ENCODE data around the gene ANKEF1. TPM values are rescaled to one million over a fixed set of nuclear protein-coding genes. Genes with fewer than 3 reads are reported as not detected.
A peak's percentile ranks its signal among the peaks of the same experiment; 100 is the strongest.

The ANKEF1 gene
- polyA plus RNA-seq, result 6.2 TPM

GRCh38 chr20:10034717-10035571, at the start of gene ANKEF1:
Gene ANKEF1, plus strand, starts transcription at chr20:10034987. Its CDS starts 3,315 bp downstream, at chr20:10038302.
- Mint-ChIP-seq H3K36me3 (peaks cover 3% of the 10 kb centered on the region), H3K27me3 (peaks cover 4% of the 10 kb centered on the region), H3K4me1 (peaks cover 5 to 10% (median 10%) of the 10 kb centered on the region in 3 donors), H3K4me3 (peak within 1 kb of the TSS; percentile 72 to 89 (median 76)), H3K27ac (peak within 1 kb of the TSS; percentile 17 to 50 (median 23)), H3K9me3 (no peaks in the 10 kb centered on the region)

- Mint-ChIP-seq H3K36me3 (no peaks in the 10 kb centered on the region), H3K4me1 (no peaks in the 10 kb centered on the region), H3K4me3 (no peak overlapping the region), H3K27me3 (no peaks in the 10 kb centered on the region), H3K27ac (no peak overlapping the region), H3K9me3 (no peaks in the 10 kb centered on the region)
These were observed 49.5 kb upstream of the ANKEF1 start for GRCh38 chr20:9985281-9985680.

DNA sequence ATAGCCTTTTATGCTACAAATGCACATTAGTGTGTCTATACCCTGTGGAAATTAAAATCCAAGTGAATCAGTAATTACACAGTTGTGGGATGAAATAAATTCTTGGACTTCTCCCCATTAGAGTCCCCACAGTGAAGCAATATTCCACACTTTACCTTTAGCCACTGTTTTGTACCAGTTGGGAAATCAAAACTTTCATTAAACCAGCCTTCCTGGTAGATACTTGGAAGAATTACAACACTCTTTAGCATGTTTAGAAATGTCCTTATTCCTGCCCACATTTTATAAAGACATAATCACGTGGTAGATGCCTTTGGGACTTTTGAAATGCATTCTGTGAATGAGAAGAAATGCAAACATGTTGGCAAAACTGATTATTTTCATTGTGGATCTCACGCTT, 49.0 kb upstream of the ANKEF1 start:
- H3K4me3 Mint-ChIP-seq, result no peak overlapping the region
- H3K36me3 Mint-ChIP-seq, result no peaks in the 10 kb centered on the region
- no peaks in the 10 kb centered on the region for H3K27me3 Mint-ChIP-seq
- H3K9me3 Mint-ChIP-seq, result no peaks in the 10 kb centered on the region
- H3K4me1 Mint-ChIP-seq, result no peaks in the 10 kb centered on the region
- no peak overlapping the region for H3K27ac Mint-ChIP-seq

- no peaks in the 10 kb centered on the region for H3K9me3 Mint-ChIP-seq
- no peaks in the 10 kb centered on the region for H3K27me3 Mint-ChIP-seq
- no peak overlapping the region for H3K4me3 Mint-ChIP-seq
- no peak overlapping the region for H3K27ac Mint-ChIP-seq
- no peaks in the 10 kb centered on the region for H3K4me1 Mint-ChIP-seq
- H3K36me3 Mint-ChIP-seq, result no peaks in the 10 kb centered on the region
These were observed 45.6 kb upstream of the ANKEF1 start for GRCh38 chr20:9989066-9989724.

DNA sequence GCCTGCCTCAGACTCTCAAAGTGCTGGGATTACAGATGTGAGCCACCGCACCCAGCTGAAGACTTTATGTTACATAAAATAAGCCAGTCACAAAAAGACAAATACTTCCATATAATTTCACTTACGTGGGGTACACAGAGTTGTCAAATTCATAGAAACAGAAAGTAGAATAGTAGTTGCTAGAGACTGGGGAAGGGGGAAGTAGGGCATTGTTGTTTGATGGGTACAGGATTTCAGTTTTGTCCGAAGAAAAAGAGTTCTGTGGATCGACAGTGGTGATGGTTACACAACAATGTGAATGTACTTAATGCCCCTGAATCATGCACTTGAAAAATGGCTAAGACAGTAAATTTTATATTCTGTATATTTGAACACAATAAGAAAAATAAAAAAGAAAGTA, 41.6 kb upstream of the ANKEF1 start:
- no peaks in the 10 kb centered on the region for H3K36me3 Mint-ChIP-seq
- H3K27ac Mint-ChIP-seq, result no peak overlapping the region
- no peaks in the 10 kb centered on the region for H3K4me1 Mint-ChIP-seq
- H3K9me3 Mint-ChIP-seq, result peaks cover 4 to 7% (median 5%) of the 10 kb centered on the region in 3 donors
- no peak overlapping the region for H3K4me3 Mint-ChIP-seq
- no peaks in the 10 kb centered on the region for H3K27me3 Mint-ChIP-seq

- no peaks in the 10 kb centered on the region for H3K27me3 Mint-ChIP-seq
- no peaks in the 10 kb centered on the region for H3K36me3 Mint-ChIP-seq
- no peak overlapping the region for H3K4me3 Mint-ChIP-seq
- peaks cover 0 to 2% (median 0%) of the 10 kb centered on the region in 3 donors for H3K4me1 Mint-ChIP-seq
- peaks cover 4 to 7% (median 5%) of the 10 kb centered on the region in 3 donors for H3K9me3 Mint-ChIP-seq
- no peak overlapping the region for H3K27ac Mint-ChIP-seq
These were observed 40.1 kb upstream of the ANKEF1 start for GRCh38 chr20:9994676-9995075.

- H3K36me3 Mint-ChIP-seq, result no peaks in the 10 kb centered on the region
- no peak overlapping the region for H3K27ac Mint-ChIP-seq
- peaks cover 0 to 2% (median 0%) of the 10 kb centered on the region in 3 donors for H3K4me1 Mint-ChIP-seq
- H3K9me3 Mint-ChIP-seq, result peaks cover 4 to 7% (median 5%) of the 10 kb centered on the region in 3 donors
- H3K4me3 Mint-ChIP-seq, result no peak overlapping the region
- H3K27me3 Mint-ChIP-seq, result no peaks in the 10 kb centered on the region
These were observed 39.1 kb upstream of the ANKEF1 start for GRCh38 chr20:9995510-9996272.

DNA sequence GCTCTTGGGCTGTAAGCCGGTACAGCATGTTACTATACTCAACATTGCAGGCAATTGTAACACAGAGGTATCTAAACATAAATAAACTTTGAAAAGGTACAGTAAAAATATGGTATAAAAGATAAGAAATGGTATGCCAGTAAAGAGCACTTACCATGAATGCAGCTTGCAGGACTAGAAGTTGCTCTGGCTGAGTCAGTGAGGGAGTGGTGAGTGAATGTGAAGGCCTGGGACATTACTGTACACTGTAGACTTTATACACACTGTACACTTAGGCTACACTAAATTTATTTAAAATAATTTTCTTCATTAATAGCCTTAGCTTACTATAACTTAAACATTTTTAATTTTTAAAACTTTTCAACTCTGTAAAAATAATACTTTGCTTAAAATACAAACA, 37.8 kb upstream of the ANKEF1 start:
- H3K9me3 Mint-ChIP-seq, result peaks cover 4 to 7% (median 5%) of the 10 kb centered on the region in 3 donors
- no peaks in the 10 kb centered on the region for H3K36me3 Mint-ChIP-seq
- H3K4me1 Mint-ChIP-seq, result peaks cover 0 to 2% (median 0%) of the 10 kb centered on the region in 3 donors
- no peak overlapping the region for H3K4me3 Mint-ChIP-seq
- H3K27ac Mint-ChIP-seq, result no peak overlapping the region
- H3K27me3 Mint-ChIP-seq, result no peaks in the 10 kb centered on the region

DNA sequence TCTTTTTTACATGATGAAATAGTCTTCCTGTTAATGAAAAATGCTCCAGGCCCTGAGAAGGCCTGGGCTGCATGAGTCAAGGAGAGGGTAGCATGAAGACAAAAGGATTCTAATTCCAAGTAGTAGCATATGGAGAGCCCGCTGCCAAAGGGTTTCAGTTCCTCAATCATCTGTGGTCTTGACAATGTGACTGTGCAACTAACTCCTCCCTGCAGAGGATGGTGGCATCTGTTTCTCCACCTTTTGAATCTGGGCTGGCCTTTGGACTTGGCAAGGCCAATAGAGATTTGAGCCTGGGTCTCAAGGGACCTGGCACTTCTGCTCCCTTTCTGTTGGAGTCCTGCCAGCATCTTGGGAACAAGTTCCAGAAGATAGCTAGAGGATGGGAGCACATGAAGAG, 35.1 kb upstream of the ANKEF1 start:
- Mint-ChIP-seq H3K27me3 (no peaks in the 10 kb centered on the region), H3K27ac (no peak overlapping the region), H3K9me3 (peaks cover 2 to 6% (median 5%) of the 10 kb centered on the region in 3 donors), H3K4me1 (peaks cover 0 to 2% (median 0%) of the 10 kb centered on the region in 3 donors), H3K4me3 (no peak overlapping the region), H3K36me3 (no peaks in the 10 kb centered on the region)

GRCh38 chr20:10002866-10003265, 31.9 kb upstream of the ANKEF1 start:
- no peak overlapping the region for H3K4me3 Mint-ChIP-seq
- no peak overlapping the region for H3K27ac Mint-ChIP-seq
- no peaks in the 10 kb centered on the region for H3K9me3 Mint-ChIP-seq
- peaks cover 0 to 2% (median 0%) of the 10 kb centered on the region in 3 donors for H3K4me1 Mint-ChIP-seq
- peaks cover 8% of the 10 kb centered on the region for H3K27me3 Mint-ChIP-seq
- H3K36me3 Mint-ChIP-seq, result no peaks in the 10 kb centered on the region

- Mint-ChIP-seq H3K4me1 (no peaks in the 10 kb centered on the region), H3K9me3 (no peaks in the 10 kb centered on the region), H3K27ac (no peak overlapping the region), H3K27me3 (peaks cover 9% of the 10 kb centered on the region), H3K4me3 (no peak overlapping the region), H3K36me3 (no peaks in the 10 kb centered on the region)
These were observed 29.9 kb upstream of the ANKEF1 start for GRCh38 chr20:10004900-10005299.

GRCh38 chr20:10005885-10006284, 28.9 kb upstream of the ANKEF1 start:
- H3K4me1 Mint-ChIP-seq, result no peaks in the 10 kb centered on the region
- no peak overlapping the region for H3K4me3 Mint-ChIP-seq
- no peak overlapping the region for H3K27ac Mint-ChIP-seq
- H3K36me3 Mint-ChIP-seq, result no peaks in the 10 kb centered on the region
- no peaks in the 10 kb centered on the region for H3K9me3 Mint-ChIP-seq
- H3K27me3 Mint-ChIP-seq, result peaks cover 11% of the 10 kb centered on the region

- no peak overlapping the region for H3K27ac Mint-ChIP-seq
- no peaks in the 10 kb centered on the region for H3K4me1 Mint-ChIP-seq
- H3K4me3 Mint-ChIP-seq, result no peak overlapping the region
- peaks cover 11% of the 10 kb centered on the region for H3K27me3 Mint-ChIP-seq
- no peaks in the 10 kb centered on the region for H3K36me3 Mint-ChIP-seq
- no peaks in the 10 kb centered on the region for H3K9me3 Mint-ChIP-seq
These were observed 28.2 kb upstream of the ANKEF1 start for GRCh38 chr20:10006447-10007090.

- Mint-ChIP-seq H3K36me3 (no peaks in the 10 kb centered on the region), H3K9me3 (no peaks in the 10 kb centered on the region), H3K27ac (no peak overlapping the region), H3K27me3 (peaks cover 11% of the 10 kb centered on the region), H3K4me1 (no peaks in the 10 kb centered on the region), H3K4me3 (no peak overlapping the region)
These were observed 27.6 kb upstream of the ANKEF1 start for GRCh38 chr20:10007158-10007557.

DNA sequence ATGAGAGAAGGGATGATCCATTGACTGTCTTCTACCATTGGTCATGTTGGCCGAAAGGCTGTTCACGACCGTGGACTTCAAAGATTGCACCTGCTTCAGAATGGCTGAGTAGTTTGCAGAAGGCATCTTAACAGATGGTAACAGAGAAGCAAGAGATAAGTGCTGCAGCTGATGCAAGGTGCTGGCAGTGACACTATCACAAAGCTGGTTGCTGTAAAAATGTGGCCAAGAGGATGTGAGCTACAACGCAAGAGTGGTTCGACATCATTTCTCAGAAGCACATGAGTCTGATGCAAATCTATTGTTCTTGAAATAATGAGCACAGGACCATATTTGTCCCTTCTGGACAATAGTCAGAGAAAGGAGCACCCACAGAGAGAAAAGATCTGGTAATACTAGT, 27.0 kb upstream of the ANKEF1 start:
- Mint-ChIP-seq H3K9me3 (no peaks in the 10 kb centered on the region), H3K4me1 (no peaks in the 10 kb centered on the region), H3K4me3 (no peak overlapping the region), H3K36me3 (no peaks in the 10 kb centered on the region), H3K27me3 (peaks cover 11% of the 10 kb centered on the region), H3K27ac (no peak overlapping the region)

Measured in IgD-negative memory B cell (primary cell).